ENCODE results near the gene YPEL3.
A peak's percentile ranks its signal among the peaks of the same experiment; 100 is the strongest.

YPEL3 gene

GRCh38 chr16:30060836-30061554 is 35.0 kb downstream of the YPEL3 start:
- Histone ChIP-seq H3K36me3 (ENCODE audit: control insufficient read depth in 2 of 2, insufficient read depth in 1 of 2, low read length in 2 of 2) (peaks cover 3 to 26% of the 10 kb centered on the region in 2 experiments; a peak in 2 of 3 replicates), H3K4me1 (ENCODE audit: control insufficient read depth, insufficient read depth, low read length) (peaks cover 2% of the 10 kb centered on the region; the same call in 1 of the 2 replicates), H3K9me3 (ENCODE audit: control insufficient read depth, insufficient read depth, low read depth, low read length) (no peaks in the 10 kb centered on the region), H3K27ac (ENCODE audit: extremely low read depth, low read depth, low read length) (no peak overlapping the region), H3K4me3 (ENCODE audit: low read depth, low read length) (no peak overlapping the region)
- CTCF ChIA-PET = interaction anchor here (1.4 to 1.5 kb wide), 2 partner anchors 9 to 51 kb away, joined by 3 to 5 read pairs; no protein-coding TSS in a partner anchor
- POLR2A ChIA-PET = interaction anchor here (0.6 to 1.1 kb wide), 5 partner anchors 8 to 317 kb away, joined by 3 to 8 read pairs (median 5); partner anchors contain the start of gene TBX6
- TF ChIP-seq ZNF133 (tag by site-specific recombination; IDR thresholded peaks at IDR 0.05) (no peak), ZNF239 (tag by site-specific recombination; IDR thresholded peaks at IDR 0.05) (no peak), ZNF621 (tag by site-specific recombination; IDR thresholded peaks at IDR 0.05) (no peak), ZFP69B (tag by site-specific recombination; IDR thresholded peaks at IDR 0.05) (no peak), ZNF843 (tag by site-specific recombination; IDR thresholded peaks at IDR 0.05) (no peak), ZNF169 (tag by site-specific recombination; IDR thresholded peaks at IDR 0.05) (no peak), ZNF639 (tag by site-specific recombination; IDR thresholded peaks at IDR 0.05) (no peak), GLI2 (tag by site-specific recombination; IDR thresholded peaks at IDR 0.05; ENCODE audit: borderline replicate concordance, low read depth) (no peak), ZNF610 (tag by site-specific recombination; IDR thresholded peaks at IDR 0.05; ENCODE audit: borderline replicate concordance) (no peak), GLI4 (tag by site-specific recombination; IDR thresholded peaks at IDR 0.05) (no peak), ZBTB20 (tag by site-specific recombination; IDR thresholded peaks at IDR 0.05) (no peak), ZNF529 (tag by site-specific recombination; IDR thresholded peaks at IDR 0.05; ENCODE audit: insufficient replicate concordance) (no peak), ZNF544 (tag by site-specific recombination; IDR thresholded peaks at IDR 0.05) (no peak), ZFP41 (tag by site-specific recombination; IDR thresholded peaks at IDR 0.05; ENCODE audit: borderline replicate concordance) (no peak), ZNF600 (tag by site-specific recombination; IDR thresholded peaks at IDR 0.05) (0 out of 2 replicates have a peak, but pooled peaks have one; percentile 27), ZNF354C (tag by site-specific recombination; IDR thresholded peaks at IDR 0.05; ENCODE audit: borderline replicate concordance, low read depth) (no peak), ZBTB10 (tag by site-specific recombination; IDR thresholded peaks at IDR 0.05) (no peak), OSR2 (tag by site-specific recombination; IDR thresholded peaks at IDR 0.05) (no peak), ZIC2 (tag by site-specific recombination; IDR thresholded peaks at IDR 0.05) (peak; percentile 43), EGR2 (tag by site-specific recombination; IDR thresholded peaks at IDR 0.05; ENCODE audit: low read depth) (no peak), SP3 (tag by site-specific recombination; IDR thresholded peaks at IDR 0.05) (no peak), GFI1B (tag by site-specific recombination; IDR thresholded peaks at IDR 0.05) (0 out of 2 replicates have a peak, but pooled peaks have one; percentile 17), PRDM10 (tag by site-specific recombination; IDR thresholded peaks at IDR 0.05) (peak; percentile 48; the same call in 1 of the 2 replicates), TCF7L2 (IDR thresholded peaks at IDR 0.05; ENCODE audit: borderline replicate concordance, low read depth, low read length) (no peak), IKZF3 (tag by site-specific recombination; IDR thresholded peaks at IDR 0.05) (peak; percentile 37; the same call in 1 of the 2 replicates), ZNF501 (tag by site-specific recombination; IDR thresholded peaks at IDR 0.05) (no peak), ZNF449 (tag by site-specific recombination; IDR thresholded peaks at IDR 0.05) (no peak), SCRT2 (tag by site-specific recombination; IDR thresholded peaks at IDR 0.05) (no peak), ZNF48 (tag by site-specific recombination; IDR thresholded peaks at IDR 0.05) (no peak), KLF1 (tag by site-specific recombination; IDR thresholded peaks at IDR 0.05) (peak; percentile 78)

Measured in HEK293 (cell line).